Retina (tissue), 1 donor: ENCODE measurements around the gene AMPD3.

Experiments
- DNase-seq: peaks from one replicate; pipeline ENCODE4 v3.0.0-alpha.2; 2016

Gene AMPD3

DNA sequence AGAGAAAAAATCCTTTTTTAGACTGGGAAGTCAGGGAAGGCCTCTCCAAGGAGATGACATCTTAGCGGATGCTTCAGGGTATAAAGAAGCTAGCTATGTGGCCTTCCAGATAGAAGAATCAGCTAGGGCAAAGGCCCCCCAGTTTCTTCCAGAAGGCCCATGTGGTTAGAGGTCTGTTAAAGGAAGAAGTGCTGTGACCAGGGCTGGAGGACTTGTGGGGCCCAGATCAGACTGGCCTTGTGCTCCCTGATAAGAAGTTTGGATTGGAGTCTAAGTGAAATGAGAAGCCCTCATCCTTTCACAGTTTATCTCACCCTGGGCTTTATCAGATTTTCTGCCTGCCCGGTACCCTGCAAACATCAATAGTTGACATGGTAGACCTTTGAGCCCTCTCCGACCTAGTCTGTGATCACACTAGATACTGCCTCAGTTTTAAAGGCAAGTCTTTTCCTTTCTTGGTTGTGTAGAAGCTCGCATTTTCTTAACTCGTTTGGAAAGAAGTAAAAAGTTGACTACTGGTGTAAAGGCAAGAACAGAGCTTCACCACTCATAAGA, 7.8 kb downstream of the AMPD3 start:
- DNase-seq, result no peak

DNA sequence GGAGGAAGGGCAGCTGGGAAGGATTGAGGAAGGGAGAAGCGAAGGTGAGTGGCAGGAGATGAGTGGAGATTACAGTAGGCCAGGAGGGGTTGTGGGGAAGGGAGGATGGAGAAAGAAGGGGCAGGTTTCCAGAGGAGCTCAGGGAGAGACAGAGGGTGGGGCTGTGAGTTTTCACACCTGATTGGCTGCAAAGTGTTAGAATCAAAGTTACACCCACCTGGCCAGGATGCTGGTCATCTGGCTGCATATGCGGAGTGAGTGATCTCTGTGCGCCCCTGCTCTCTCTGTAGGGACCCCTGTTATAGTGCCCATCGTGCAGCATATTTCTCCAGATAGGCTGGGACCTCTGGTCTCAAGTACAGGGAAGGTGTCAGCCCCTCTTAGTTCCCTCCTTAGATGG, 18.3 kb downstream of the AMPD3 start:
- no peak for DNase-seq

DNA sequence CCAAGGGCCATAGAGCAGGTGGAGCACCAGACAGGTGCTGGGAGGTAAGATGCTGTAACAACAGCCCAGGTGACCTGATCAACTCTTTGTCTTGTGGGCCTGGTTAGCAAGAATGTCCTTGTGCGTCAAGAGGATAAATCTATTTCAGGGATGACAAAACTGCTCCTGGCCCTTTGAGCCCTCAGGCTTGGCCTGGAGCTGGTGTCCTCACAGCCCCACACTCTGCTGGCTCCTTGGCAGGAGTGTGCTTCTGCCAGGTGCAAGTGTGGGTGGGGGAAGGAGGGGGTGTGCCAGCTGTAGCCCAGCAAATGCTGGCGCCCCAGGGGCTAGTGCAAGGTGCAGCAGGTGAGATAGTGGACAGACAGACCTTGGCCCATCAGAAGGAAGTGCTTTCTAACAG, 19.5 kb downstream of the AMPD3 start:
- DNase-seq, result no peak

DNA sequence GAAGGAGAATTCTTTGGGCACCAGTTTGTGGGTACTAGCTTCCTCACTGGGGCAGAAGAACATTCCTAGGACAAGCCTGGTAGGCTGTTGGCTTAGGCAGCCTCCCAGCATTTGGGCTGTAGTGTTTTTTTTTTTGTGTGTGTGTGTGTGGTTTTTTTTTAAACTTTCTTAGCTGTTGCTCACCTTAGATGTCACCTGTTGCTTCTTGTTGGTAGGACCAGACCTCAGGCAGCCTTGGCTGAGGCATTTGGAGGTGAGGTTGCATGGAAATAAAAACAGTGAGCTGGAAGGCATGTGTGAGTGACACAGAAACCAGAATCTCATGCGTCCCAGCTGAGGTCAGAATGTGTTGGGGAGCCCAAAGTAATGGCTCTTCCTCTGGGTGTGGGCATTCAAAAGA, 21.3 kb downstream of the AMPD3 start:
- no peak for DNase-seq

DNA sequence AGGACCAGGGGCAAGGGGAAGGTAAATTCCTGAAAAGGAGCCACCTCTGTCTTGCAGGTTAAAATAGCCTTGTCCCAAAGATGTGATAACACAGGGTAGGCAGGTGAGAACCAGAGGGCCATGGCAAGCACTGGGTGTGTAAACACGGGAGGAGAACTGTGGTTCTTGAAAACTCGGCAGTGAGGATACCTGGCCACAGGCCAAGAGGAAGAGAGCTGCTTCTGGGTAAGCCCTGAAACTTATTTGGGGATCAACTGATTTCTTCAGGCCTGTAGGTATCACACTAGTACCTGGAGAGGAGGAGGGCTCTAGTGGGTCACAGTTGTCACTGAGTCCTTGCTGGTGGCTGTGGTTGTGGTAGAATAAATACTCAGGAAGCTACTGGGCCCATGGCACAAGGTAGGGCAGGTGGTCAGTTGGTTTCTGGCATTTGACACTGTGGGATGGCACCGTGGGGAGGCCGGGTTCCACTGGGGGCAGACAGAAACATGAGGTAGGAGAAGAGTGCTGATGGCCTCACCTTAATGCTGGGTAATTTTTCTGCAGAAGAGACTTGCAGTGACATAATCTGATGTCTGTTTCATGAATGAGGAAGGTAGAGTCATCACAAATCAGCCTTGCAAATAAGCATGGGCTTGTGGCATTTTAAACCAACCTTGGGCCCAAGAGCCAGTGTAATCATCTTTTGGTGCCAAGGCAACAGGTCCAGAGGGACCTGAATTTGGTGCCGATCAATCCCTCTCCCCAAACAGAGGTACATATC, 22.0 kb downstream of the AMPD3 start:
- DNase-seq, result no peak

DNA sequence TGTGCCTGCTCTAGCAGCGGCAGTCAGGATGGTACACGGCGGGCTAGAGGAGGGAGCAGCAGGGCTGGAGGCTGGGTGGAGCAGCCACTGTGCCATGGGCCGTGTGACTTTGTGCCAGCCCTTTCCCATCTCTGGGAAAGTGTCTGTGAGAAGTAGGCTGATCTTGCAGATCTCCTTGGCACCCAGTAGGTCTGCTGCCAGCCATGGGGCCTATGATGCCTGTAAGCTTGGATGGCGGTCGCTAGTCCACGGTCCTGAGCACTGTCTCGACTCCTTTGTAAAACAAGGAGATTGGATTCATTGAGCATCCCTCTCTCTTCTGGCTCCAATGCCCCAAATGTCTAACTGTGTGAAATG, 22.6 kb downstream of the AMPD3 start:
- DNase-seq, result no peak

DNA sequence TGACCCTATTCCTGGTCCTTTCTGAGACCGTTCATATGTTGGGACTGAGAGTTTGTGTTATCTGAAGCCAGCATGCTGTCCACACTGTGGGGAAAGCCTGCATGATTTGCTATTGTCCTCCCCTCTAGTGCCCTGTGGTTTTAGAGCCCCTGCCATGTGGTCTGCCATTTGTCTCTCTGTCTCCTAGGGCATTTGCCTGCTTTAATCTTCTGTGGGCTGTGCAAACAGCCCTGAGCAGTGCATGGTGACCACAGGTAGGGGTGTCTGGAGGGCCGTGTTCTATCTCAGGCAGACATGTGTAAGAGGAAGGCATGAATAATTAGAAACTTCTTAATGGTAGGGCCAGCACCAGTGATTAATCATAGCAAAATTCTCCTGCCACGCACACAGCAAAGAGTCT, 23.0 kb downstream of the AMPD3 start:
- no peak for DNase-seq

DNA sequence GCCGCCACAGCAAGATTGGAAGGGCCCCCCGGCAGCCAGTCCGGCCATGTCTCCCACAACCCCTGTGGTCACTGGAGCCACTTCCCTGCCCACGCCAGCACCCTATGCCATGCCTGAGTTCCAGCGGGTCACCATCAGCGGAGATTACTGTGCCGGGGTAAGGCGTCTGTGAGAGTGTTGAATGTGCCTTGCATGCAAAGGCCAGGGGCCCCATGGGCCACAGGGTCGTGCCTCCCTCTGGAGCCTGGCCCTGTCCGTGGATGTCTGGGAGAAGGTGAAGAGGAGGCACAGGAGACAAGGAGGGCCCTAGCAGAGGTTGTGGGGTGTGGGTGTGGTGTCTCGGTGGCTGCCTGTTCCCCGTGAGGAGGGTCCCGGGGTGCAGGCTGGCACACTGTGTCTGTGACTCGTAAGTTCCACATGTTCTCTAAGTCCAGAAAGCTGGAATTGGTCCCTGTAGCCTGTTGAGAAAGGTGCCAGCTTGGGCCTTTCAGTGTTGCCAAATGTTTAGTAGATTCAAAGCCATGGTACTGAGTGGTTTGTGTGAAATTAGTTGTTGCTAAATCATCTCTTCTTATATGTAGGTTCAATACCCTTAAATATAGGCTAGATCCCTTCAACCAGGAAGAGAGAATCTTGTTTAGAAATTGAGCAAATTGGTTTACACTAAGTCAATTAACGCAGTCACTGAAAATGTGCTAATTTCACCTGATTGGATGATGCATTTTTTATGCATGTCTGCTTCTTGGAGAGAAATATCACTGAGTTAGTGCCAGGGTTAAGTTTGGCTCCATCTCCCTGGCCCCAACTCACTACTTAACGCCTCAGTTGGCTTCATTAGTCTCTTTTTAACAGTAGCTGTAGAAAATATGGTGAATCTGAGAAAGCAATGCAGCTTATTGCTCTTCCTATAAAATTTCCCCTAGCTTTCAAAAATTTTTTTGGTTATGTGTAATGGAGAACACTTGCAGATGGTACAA, 23.8 kb downstream of the AMPD3 start:
- no peak for DNase-seq

DNA sequence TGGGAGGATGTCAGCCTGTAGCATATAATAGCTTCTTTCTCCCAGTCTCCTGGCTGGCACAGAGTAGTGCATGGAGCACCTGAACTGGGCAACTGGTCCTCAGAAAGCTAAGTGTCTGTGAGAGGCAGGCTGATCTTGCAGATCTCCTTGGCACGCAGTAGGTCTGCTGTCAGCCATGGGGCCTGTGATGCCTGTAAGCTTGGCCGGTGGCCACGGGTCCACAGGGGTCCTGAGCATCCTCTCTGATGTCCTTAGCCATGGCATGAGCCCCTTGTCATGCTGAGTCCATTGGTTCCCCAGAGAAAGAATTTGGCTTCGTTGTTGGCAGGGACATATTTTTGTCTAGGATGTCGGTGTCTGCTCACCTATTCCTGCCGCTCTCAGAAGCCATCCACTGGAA, 25.0 kb downstream of the AMPD3 start:
- DNase-seq, result no peak

DNA sequence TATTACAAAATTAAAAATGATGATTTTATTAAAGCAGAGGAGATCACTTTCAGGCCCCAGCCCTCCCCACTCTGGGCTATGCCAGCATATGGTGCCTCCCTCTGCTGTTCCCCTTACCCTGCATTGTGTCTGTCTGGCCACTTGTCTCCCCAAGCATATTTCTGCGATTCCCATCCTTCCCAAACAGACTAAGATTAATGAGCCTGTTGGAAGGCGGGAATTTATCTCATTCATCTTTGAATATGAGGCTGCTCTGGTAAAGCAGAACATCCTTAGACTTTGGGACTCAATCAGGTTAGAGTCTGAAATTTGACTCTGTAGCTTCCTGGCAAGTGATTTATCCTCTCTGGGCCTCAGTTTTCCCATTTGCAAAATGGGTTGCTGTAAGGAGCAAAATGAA, 25.7 kb downstream of the AMPD3 start:
- DNase-seq, result no peak

DNA sequence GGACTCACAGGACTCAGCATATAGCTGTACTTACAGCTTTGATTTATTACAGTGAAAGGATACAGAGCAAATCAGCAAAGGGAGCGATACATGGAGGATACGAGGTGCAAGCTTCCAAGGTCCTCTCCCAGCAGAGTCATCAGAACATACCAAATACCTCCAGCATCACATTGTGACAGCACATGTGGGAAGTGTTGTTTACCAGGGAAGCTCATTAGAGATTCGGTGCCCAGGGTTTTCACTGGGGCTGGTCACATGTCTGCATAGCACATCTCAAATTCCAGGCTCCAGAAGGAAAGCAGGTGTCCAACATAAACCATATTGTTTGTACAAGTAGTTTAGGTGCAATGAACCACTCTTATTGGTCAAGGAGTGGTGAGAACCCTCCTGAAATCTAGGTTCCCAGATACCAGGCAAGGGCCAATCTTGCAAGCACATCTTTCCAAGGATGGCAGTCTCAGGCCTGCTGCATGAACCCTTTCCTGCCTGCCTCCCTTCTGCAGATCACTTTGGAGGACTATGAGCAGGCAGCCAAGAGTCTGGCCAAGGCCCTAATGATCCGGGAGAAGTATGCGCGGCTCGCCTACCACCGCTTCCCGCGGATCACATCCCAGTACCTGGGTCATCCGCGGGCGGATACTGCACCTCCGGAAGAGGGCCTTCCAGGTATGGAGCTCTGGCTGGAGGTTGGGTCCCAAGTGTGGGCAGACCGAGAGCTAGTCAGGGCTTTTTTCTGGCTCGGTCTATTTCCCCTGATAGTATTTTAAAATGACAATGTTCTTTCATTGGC, 26.7 kb downstream of the AMPD3 start:
- no peak for DNase-seq

DNA sequence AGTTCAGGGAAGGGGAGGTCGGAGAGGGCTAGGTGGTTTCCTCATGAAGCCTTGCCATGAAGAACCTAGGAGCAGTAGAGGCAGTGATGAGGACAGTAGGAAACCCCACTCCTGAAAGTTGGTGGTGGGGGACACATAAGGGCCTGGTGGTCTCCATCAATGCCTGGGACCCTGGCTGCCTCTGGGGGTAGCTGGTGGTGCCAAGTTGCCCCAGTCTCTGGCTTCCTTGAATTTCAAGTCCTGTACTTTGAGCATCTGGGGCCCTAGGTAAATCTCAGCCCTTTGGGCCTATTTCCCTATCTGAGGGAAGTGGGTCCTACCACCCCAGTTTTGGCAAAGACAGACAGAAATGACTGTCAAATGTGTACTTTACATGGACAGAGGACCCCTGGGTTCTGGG, 28.1 kb downstream of the AMPD3 start:
- DNase-seq, result no peak

DNA sequence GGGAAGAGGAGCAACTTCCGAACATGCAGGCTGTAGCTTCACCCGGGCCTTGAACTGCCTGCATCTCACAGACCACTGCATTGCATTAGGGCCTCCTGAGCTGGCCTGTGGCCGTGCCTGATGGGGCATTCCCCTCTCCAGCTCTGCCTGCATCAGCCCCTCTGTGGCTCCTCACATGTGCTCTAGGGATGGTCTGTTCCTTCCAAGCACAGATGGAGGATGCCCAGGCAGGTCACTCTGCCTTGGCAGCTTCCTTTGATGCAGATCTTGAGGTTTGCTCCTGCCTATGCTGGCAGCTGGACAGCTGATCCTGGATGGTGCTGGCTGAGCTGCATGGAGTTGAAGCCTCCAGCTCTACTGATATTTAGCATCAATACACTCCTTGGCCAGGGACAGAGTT, 28.5 kb downstream of the AMPD3 start:
- DNase-seq, result no peak

DNA sequence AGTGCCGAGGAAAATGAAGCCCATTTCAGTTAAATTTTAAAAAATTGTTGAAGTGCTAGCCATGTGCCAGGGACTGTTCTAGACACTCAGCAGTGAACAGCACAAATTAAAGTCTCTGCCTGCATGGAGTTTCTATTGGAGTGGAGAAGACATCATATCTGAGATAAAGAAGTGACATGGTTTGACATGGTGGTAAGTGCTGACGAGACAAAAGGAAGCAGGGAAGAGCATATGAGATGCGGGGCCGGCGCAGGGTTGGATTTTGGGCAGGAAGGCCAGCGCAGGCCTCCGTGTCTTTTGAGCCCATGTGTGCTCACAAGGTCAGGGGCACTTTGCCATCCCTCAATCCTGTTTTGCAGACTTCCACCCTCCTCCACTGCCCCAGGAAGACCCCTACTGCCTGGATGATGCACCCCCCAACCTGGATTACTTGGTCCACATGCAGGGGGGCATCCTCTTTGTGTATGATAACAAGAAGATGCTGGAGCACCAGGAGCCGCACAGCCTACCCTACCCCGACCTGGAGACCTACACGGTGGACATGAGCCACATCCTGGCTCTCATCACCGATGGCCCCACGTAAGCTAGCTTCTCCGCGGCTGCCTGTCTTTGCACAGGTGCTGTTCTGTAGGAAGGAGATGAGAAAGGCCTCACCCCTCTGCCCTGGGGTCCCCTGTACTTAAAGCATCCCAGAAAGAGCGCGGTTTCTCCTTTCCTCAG, 29.6 kb downstream of the AMPD3 start:
- no peak for DNase-seq

DNA sequence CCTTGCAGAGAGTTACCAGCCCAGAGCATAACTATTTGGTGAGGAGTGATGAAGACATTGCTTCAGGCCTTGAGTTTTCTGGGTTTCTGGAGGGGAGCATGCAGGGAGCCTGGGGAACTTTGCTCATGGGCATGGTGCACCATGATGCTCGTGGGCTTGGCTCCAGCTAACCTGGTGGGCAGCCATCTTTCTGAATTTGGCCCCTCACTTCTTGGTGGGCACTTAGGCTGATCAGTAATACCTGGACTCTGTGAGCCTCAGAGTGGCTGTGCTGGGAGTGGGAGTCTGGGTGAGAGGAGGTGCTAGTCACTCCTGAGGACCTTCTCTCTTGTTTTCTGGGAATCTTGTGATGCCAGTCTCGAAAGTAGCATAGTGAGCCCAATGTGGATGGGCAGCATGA, 30.6 kb downstream of the AMPD3 start:
- DNase-seq, result no peak

DNA sequence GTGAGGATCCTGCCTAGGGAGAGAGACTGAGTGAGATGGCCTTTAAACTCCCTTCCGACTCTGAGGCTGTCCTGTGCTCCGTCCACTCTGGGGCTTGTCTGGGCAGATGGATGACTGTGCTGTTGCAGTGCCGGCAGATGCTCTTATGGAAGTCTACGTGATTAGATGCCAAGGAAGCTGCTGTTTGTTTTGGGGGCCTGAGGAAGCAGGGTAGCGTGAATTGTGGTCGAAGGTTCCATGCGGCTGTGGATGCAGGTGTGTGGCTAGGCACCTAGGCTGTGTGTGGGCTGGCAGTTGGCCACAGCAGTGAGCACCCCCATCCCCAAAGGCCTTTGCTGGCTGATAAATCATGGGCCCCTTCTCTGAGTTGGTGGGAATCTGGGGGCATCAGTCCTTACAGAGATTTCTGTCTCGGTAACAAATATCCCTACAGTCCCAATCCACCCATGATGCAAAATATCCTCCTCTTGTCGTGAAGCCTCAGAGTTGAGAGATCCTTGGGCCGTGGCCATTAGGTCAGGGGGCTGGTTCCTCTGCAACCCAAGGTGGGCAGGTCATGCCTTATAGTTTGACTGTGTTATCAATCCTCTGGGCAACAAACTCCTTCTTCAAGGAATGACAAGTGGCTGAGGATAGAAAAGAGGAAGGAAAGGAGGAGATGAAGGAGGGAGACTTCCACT, 31.2 kb downstream of the AMPD3 start:
- DNase-seq, result no peak

DNA sequence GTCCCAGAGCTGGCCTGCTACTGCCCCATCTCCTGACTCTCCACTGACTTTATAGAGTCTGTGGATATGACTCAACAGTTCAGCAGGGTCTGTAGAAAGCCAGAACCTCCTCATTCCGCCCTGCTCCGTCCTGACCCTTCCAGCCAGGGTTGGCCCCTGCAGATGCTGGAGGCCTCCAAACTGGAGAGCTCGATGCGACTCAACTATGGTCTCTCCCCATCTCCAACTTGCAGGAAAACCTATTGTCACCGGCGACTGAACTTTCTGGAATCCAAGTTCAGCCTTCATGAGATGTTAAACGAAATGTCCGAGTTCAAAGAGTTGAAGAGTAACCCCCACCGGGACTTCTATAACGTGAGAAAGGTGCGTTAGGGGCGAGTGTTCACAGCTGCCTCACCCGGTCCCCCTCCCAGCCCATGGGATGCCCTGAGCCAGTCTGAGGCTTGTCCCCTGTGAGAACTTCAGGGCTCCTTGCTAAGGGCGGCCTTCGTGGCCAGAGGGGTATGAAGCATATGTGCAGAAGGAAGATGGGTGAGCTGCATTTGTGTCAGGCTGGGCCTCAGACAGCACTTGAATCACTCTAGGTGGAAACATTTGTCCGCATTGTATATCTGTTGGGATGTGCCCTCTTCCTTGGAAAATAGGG, 32.1 kb downstream of the AMPD3 start:
- DNase-seq, result no peak

DNA sequence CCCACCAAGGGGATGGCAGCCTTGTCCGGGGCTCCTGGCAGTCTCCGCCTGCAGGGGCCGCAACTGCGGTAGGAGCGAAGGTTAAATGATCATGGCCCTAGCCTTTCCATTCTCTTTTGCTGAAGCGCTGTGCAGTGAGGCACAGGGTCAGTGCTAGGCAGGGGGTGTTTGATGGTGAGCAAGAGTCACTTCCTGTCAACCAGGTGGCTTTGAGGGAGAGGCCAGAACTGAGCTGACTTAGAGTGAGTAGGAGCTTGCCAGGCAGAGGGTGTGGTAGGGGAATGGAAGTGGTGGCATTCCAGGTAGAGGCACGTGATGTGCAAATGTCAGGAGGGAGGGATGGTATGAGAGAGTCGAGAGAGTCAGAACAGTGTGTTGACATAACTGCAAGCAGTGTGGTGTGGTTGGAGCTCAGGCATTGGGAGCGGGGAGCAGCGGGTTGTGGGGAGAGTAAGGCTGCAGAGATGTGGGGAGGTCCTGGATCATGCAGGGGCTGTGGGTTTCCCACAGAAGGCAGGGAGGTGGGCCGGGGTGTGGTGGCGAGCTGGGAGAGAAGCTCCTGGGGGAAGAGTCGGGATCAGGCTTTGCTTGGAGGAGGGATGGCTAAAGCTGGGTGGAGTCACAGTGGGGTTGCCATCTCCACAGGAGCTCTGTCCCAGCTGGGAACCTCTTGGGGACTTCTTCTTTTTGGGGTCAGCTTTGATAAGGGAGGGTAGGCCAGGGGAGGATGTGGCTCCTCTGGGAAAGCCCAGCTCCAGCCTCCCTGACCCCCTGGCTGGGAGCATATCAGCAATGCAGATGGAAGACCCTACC, 33.3 kb downstream of the AMPD3 start:
- no peak for DNase-seq

DNA sequence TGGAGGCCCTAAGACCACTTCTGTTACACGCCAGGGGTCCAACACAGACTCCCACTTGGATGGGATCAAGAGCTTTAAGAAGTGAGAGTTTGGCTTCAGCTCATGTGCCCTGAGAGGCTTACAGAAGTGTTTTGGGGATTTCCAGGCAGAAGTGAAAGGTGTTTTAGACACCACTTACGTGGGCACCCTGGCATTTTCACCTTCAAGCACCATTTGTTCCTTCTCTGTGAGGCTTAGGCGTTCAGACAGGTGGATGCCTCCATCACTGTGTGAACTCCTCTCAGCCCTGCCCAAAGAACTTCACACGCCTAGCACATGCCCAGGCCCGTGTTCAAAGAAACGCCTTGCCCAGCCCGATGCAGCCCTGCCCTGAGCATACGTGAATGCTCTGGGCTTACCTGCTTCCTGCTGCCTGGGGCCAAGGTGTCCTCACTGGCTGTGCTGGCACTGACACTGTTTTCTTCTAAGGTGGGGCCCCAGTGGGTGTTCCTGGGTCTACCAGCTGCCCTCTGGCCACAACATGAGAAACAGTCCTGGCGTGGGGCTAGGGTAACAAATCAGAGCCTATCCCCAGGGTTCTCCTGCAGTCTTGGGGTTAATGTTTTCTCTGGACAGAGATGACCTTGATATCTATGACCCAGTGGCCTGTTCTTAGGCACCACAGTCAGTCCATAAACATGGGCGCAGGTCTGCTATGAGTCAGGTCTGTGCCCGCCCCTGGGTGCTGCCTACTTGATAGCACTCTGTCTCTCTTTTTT, 34.0 kb downstream of the AMPD3 start:
- DNase-seq, result no peak

DNA sequence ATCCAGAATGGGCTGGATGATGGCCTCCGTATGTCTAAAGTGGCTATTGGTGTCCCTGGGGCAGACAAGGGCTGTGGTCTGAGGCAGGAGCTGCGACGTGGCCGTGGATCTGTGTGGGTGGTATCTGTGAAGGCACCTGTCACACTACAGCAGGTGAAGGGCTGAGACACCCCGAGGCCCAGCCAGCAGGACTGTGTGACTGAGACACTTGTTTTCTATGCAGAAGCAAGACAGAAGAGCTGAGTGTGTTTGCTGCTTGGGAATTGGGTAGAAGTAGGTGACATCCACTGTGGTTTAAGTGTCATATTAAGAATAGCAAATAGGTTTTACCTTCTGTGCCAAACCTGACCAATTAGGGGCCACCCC, 35.0 kb downstream of the AMPD3 start:
- DNase-seq, result no peak
